ENCODE measurements around the gene STK32A.

- TF ChIP-seq RCOR1 (IDR thresholded peaks at IDR 0.05; ENCODE audit: low read depth, low read length) (no peak), RAD21 (conservative IDR thresholded peaks at IDR 0.05 in 1 of 2, IDR thresholded peaks at IDR 0.05 in 1 of 2) (no peak), POLR2A (IDR thresholded peaks at IDR 0.05; ENCODE audit: low read length) (no peak), JUNB (IDR thresholded peaks at IDR 0.05) (no peak), EP300 (IDR thresholded peaks at IDR 0.05) (no peak), CHD2 (IDR thresholded peaks at IDR 0.05; ENCODE audit: low read length, partially characterized antibody) (no peak), HDAC2 (IDR thresholded peaks at IDR 0.05) (no peak), BHLHE40 (IDR thresholded peaks at IDR 0.05; ENCODE audit: low read depth, low read length) (no peak)
- TF ChIP-seq, protein P1, sequence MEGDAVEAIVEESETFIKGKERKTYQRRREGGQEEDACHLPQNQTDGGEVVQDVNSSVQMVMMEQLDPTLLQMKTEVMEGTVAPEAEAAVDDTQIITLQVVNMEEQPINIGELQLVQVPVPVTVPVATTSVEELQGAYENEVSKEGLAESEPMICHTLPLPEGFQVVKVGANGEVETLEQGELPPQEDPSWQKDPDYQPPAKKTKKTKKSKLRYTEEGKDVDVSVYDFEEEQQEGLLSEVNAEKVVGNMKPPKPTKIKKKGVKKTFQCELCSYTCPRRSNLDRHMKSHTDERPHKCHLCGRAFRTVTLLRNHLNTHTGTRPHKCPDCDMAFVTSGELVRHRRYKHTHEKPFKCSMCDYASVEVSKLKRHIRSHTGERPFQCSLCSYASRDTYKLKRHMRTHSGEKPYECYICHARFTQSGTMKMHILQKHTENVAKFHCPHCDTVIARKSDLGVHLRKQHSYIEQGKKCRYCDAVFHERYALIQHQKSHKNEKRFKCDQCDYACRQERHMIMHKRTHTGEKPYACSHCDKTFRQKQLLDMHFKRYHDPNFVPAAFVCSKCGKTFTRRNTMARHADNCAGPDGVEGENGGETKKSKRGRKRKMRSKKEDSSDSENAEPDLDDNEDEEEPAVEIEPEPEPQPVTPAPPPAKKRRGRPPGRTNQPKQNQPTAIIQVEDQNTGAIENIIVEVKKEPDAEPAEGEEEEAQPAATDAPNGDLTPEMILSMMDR (IDR thresholded peaks at IDR 0.05) = no peak
- TF ChIP-seq, protein P2, sequence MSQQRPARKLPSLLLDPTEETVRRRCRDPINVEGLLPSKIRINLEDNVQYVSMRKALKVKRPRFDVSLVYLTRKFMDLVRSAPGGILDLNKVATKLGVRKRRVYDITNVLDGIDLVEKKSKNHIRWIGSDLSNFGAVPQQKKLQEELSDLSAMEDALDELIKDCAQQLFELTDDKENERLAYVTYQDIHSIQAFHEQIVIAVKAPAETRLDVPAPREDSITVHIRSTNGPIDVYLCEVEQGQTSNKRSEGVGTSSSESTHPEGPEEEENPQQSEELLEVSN (IDR thresholded peaks at IDR 0.05; ENCODE audit: borderline replicate concordance, low read depth) = no peak
Measured at GRCh38 chr5:147204576-147204975, 30.2 kb upstream of the STK32A start.

Measured in A549 (cell line).